Measurements from ENCODE around the gene CYB561D1. TPM values are rescaled to one million over a fixed set of nuclear protein-coding genes. Genes with fewer than 3 reads are reported as not detected.

The CYB561D1 gene
- total and polyA plus RNA-seq, 9 of the 15 experiments (the other 6 are each of a cell fraction or from before 2014, with no cell fraction given) = 0.71 to 7.2 (median 3.5) TPM

DNA sequence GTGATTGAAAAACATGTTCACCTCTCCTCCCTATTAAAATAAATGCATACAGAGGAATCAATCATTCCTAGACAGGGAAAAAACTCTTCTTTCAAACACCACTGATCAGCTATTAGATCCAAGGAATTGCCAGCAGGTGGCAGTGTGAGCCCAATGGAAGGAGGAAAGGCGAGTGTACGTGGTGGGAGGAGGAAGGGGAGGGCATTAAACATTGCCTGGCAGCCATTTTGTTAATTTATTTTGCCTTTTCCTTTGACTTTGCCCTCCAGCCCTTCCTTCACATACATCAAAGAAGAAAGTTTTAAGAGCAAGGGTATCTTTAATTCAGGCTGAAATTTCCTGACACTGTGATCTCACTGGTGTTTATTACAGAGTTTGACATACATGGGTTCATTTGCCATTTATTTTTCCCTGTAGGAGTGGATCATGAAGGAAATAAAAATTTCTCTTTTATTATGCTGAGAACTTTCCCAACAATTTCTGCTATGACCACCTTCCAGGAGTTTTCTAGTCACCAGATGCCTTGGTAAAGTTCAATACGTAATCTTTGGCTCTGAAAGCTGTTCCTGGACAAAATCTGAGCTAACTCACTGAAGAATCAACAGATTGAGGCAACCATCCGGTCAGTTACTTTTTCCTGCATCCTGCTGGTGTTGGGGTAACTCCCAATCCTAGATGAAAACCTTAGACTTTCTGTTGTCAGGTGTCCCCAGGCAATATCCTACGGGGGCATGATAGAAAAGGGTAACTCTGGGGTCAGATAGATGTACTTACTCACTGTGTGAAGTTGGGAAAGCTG lies 52.6 kb downstream of the CYB561D1 start (continued):
- TF ChIP-seq HDAC8 (tag; IDR thresholded peaks at IDR 0.05) = no peak
- TF ChIP-seq BHLHE40 (IDR thresholded peaks at IDR 0.05; ENCODE audit: low read length) = 0 out of 2 replicates have a peak, but pooled peaks have one; percentile 37
- TF ChIP-seq, protein P1, sequence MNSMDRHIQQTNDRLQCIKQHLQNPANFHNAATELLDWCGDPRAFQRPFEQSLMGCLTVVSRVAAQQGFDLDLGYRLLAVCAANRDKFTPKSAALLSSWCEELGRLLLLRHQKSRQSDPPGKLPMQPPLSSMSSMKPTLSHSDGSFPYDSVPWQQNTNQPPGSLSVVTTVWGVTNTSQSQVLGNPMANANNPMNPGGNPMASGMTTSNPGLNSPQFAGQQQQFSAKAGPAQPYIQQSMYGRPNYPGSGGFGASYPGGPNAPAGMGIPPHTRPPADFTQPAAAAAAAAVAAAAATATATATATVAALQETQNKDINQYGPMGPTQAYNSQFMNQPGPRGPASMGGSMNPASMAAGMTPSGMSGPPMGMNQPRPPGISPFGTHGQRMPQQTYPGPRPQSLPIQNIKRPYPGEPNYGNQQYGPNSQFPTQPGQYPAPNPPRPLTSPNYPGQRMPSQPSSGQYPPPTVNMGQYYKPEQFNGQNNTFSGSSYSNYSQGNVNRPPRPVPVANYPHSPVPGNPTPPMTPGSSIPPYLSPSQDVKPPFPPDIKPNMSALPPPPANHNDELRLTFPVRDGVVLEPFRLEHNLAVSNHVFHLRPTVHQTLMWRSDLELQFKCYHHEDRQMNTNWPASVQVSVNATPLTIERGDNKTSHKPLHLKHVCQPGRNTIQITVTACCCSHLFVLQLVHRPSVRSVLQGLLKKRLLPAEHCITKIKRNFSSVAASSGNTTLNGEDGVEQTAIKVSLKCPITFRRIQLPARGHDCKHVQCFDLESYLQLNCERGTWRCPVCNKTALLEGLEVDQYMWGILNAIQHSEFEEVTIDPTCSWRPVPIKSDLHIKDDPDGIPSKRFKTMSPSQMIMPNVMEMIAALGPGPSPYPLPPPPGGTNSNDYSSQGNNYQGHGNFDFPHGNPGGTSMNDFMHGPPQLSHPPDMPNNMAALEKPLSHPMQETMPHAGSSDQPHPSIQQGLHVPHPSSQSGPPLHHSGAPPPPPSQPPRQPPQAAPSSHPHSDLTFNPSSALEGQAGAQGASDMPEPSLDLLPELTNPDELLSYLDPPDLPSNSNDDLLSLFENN (IDR thresholded peaks at IDR 0.05; ENCODE audit: low read depth in 2 of 2, low read length in 2 of 2) = 0 out of 4 replicates have a peak, but pooled peaks of 1 of the 2 experiments have one; percentile 53
- no peak for TF ChIP-seq RFX1 (IDR thresholded peaks at IDR 0.05)
- TF ChIP-seq, protein P2, sequence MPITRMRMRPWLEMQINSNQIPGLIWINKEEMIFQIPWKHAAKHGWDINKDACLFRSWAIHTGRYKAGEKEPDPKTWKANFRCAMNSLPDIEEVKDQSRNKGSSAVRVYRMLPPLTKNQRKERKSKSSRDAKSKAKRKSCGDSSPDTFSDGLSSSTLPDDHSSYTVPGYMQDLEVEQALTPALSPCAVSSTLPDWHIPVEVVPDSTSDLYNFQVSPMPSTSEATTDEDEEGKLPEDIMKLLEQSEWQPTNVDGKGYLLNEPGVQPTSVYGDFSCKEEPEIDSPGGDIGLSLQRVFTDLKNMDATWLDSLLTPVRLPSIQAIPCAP (CRISPR knock-in tag; IDR thresholded peaks at IDR 0.05; ENCODE audit: borderline replicate concordance) = no peak
- TF ChIP-seq ZZZ3 (IDR thresholded peaks at IDR 0.05) = no peak
- TF ChIP-seq FUS (optimal IDR thresholded peaks at IDR 0.05; ENCODE audit: low read depth, low read length) = no peak
- TF ChIP-seq, protein P3, sequence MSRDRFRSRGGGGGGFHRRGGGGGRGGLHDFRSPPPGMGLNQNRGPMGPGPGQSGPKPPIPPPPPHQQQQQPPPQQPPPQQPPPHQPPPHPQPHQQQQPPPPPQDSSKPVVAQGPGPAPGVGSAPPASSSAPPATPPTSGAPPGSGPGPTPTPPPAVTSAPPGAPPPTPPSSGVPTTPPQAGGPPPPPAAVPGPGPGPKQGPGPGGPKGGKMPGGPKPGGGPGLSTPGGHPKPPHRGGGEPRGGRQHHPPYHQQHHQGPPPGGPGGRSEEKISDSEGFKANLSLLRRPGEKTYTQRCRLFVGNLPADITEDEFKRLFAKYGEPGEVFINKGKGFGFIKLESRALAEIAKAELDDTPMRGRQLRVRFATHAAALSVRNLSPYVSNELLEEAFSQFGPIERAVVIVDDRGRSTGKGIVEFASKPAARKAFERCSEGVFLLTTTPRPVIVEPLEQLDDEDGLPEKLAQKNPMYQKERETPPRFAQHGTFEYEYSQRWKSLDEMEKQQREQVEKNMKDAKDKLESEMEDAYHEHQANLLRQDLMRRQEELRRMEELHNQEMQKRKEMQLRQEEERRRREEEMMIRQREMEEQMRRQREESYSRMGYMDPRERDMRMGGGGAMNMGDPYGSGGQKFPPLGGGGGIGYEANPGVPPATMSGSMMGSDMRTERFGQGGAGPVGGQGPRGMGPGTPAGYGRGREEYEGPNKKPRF (IDR thresholded peaks at IDR 0.05; ENCODE audit: low read depth, low read length) = no peak
- 0 out of 2 replicates have a peak, but pooled peaks have one; percentile 40 for TF ChIP-seq EP300 (IDR thresholded peaks at IDR 0.05; ENCODE audit: low read length)
- no peak for TF ChIP-seq NR2C2 (CRISPR knock-in tag; IDR thresholded peaks at IDR 0.05)
- TF ChIP-seq NR2C2 (tag; IDR thresholded peaks at IDR 0.05) = no peak
- TF ChIP-seq MEIS2 (IDR thresholded peaks at IDR 0.05; ENCODE audit: partially characterized antibody) = peak; percentile 92
- peak; percentile 43 to 48; a peak in 2 of 4 replicates for TF ChIP-seq MAZ (CRISPR knock-in tag; conservative IDR thresholded peaks at IDR 0.05 in 1 of 2, IDR thresholded peaks at IDR 0.05 in 1 of 2)
- peak; percentile 16; the same call in 1 of the 2 replicates for TF ChIP-seq NFIC (IDR thresholded peaks at IDR 0.05)
- peak; percentile 60 for TF ChIP-seq ETV5 (CRISPR knock-in tag; IDR thresholded peaks at IDR 0.05; ENCODE audit: low read depth)
- peak; percentile 43; the same call in 1 of the 2 replicates for TF ChIP-seq EGR1 (conservative IDR thresholded peaks at IDR 0.05)
- TF ChIP-seq MYC (IDR thresholded peaks at IDR 0.05; ENCODE audit: low read depth, low read length) = peak; percentile 75
- TF ChIP-seq MYC (CRISPR knock-in tag; IDR thresholded peaks at IDR 0.05; ENCODE audit: borderline replicate concordance, low read depth) = no peak
- TF ChIP-seq, protein P4, sequence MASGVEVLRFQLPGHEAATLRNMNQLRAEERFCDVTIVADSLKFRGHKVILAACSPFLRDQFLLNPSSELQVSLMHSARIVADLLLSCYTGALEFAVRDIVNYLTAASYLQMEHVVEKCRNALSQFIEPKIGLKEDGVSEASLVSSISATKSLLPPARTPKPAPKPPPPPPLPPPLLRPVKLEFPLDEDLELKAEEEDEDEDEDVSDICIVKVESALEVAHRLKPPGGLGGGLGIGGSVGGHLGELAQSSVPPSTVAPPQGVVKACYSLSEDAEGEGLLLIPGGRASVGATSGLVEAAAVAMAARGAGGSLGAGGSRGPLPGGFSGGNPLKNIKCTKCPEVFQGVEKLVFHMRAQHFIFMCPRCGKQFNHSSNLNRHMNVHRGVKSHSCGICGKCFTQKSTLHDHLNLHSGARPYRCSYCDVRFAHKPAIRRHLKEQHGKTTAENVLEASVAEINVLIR (CRISPR knock-in tag; IDR thresholded peaks at IDR 0.05) = no peak

Data from K562 (cell line).